Limb (tissue), 2 donors: ENCODE results near the gene SWT1.
A peak's percentile ranks its signal among the peaks of the same experiment; 100 is the strongest.
"Not testable (repeated sequence)": the region's sequence is repeated elsewhere in the genome, so short reads cannot be mapped to it uniquely, and the experiment has no call there.

ENCODE experiments used
- DNase-seq, 2 donors: peaks; one replicate each; pipeline ENCODE4 v3.0.0-alpha.2; 2016; ENCODE audit errors: extremely low spot score in 2 of 2

SWT1 gene

GRCh38 chr1:185162491-185162890 lies 5.5 kb downstream of the SWT1 start:
- no peak for DNase-seq

- DNase-seq, result no peak
Observed at GRCh38 chr1:185166106-185166505, 9.1 kb downstream of the SWT1 start.

GRCh38 chr1:185170291-185170848 lies 13.4 kb downstream of the SWT1 start:
- peak; percentile 69 to 74 for DNase-seq

- no peak for DNase-seq
Observed at GRCh38 chr1:185193756-185194155, 36.8 kb downstream of the SWT1 start.

- not testable (repeated sequence) for DNase-seq
Observed at GRCh38 chr1:185198712-185199111, 41.7 kb downstream of the SWT1 start.

- no peak for DNase-seq
Observed at GRCh38 chr1:185200889-185201288, 43.9 kb downstream of the SWT1 start.

- DNase-seq, result no peak
Observed at GRCh38 chr1:185207170-185207569, 50.2 kb downstream of the SWT1 start.

- DNase-seq, result no peak
Observed at GRCh38 chr1:185207980-185208602, 51.1 kb downstream of the SWT1 start.

GRCh38 chr1:185208626-185209180 lies 51.7 kb downstream of the SWT1 start:
- no peak for DNase-seq

- not testable (repeated sequence) for DNase-seq
Observed at GRCh38 chr1:185209357-185209756, 52.4 kb downstream of the SWT1 start.

- DNase-seq, result no peak
Observed at GRCh38 chr1:185213091-185213490, 56.1 kb downstream of the SWT1 start.

- no peak for DNase-seq
Observed at GRCh38 chr1:185215911-185216310, 58.9 kb downstream of the SWT1 start.

- DNase-seq, result no peak
Observed at GRCh38 chr1:185224132-185224531, 67.2 kb downstream of the SWT1 start.

GRCh38 chr1:185227161-185227560 lies 70.2 kb downstream of the SWT1 start:
- DNase-seq, result no peak

GRCh38 chr1:185228979-185229378 lies 72.0 kb downstream of the SWT1 start:
- no peak for DNase-seq

GRCh38 chr1:185229981-185230380 lies 73.0 kb downstream of the SWT1 start:
- DNase-seq, result no peak

GRCh38 chr1:185232874-185233273 lies 75.9 kb downstream of the SWT1 start:
- DNase-seq, result no peak

GRCh38 chr1:185234183-185234582 lies 77.2 kb downstream of the SWT1 start:
- not testable (repeated sequence) for DNase-seq

- not testable (repeated sequence) for DNase-seq
Observed at GRCh38 chr1:185237176-185237575, 80.2 kb downstream of the SWT1 start.

GRCh38 chr1:185237661-185238060 lies 80.7 kb downstream of the SWT1 start:
- no peak for DNase-seq

GRCh38 chr1:185238447-185238846 lies 81.5 kb downstream of the SWT1 start:
- DNase-seq, result no peak

GRCh38 chr1:185239861-185240260 lies 82.9 kb downstream of the SWT1 start:
- no peak for DNase-seq

- no peak for DNase-seq
Observed at GRCh38 chr1:185241127-185241526, 84.2 kb downstream of the SWT1 start.
